GM12873 (cell line): ENCODE data around the gene APOD.

Source experiments
- TF ChIP-seq, protein P1 (sequence below): IDR thresholded peaks from 2 replicates; pipeline ENCODE4 v1.5.1; 2012; ENCODE audit warnings: low read depth, mild to moderate bottlenecking, moderate library complexity, low read length, control low read depth; ENCODE audit not compliant: insufficient read depth; ENCODE audit errors: missing control alignments

Gene APOD

GRCh38 chr3:195573611-195574496 lies 9.9 kb downstream of the APOD start:
- TF ChIP-seq, protein P1, sequence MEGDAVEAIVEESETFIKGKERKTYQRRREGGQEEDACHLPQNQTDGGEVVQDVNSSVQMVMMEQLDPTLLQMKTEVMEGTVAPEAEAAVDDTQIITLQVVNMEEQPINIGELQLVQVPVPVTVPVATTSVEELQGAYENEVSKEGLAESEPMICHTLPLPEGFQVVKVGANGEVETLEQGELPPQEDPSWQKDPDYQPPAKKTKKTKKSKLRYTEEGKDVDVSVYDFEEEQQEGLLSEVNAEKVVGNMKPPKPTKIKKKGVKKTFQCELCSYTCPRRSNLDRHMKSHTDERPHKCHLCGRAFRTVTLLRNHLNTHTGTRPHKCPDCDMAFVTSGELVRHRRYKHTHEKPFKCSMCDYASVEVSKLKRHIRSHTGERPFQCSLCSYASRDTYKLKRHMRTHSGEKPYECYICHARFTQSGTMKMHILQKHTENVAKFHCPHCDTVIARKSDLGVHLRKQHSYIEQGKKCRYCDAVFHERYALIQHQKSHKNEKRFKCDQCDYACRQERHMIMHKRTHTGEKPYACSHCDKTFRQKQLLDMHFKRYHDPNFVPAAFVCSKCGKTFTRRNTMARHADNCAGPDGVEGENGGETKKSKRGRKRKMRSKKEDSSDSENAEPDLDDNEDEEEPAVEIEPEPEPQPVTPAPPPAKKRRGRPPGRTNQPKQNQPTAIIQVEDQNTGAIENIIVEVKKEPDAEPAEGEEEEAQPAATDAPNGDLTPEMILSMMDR, result no peak

- TF ChIP-seq, protein P1, result no peak
These were observed 12.4 kb downstream of the APOD start for GRCh38 chr3:195571361-195571760.

GRCh38 chr3:195570912-195571311 lies 12.8 kb downstream of the APOD start:
- TF ChIP-seq, protein P1, result no peak

DNA sequence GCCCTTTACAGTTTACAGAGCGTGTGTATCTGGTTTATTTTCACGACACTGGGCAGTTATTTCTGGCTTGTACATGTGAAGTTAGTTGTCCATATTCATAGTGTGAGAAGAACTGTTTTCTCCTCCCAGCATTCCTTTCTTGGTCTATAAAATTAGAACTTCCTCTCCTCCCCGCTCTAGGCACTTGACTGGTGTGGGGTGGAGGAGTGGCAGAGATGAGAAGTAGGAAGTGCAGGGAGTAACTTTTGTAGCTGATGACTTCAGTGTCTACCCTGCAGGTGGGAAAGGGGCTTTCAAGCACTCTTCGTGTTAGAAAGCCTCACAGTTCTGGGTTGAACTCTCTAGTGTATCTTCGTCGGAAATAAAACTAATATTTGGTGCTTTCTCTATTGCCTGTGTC lies 13.4 kb downstream of the APOD start:
- TF ChIP-seq, protein P1, result no peak

DNA sequence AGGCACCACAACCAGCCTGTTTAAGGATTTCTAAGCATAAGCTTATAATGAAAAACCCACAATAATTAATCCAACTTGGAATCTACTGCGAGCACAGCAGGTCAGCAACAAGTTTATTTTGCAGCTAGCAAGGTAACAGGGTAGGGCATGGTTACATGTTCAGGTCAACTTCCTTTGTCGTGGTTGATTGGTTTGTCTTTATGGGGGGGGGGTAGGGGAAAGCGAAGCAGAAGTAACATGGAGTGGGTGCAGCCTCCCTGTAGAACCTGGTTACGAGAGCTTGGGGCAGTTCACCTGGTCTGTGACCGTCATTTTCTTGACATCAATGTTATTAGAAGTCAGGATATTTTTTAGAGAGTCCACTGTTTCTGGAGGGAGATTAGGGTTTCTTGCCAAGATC lies 15.1 kb downstream of the APOD start:
- TF ChIP-seq, protein P1, result no peak

DNA sequence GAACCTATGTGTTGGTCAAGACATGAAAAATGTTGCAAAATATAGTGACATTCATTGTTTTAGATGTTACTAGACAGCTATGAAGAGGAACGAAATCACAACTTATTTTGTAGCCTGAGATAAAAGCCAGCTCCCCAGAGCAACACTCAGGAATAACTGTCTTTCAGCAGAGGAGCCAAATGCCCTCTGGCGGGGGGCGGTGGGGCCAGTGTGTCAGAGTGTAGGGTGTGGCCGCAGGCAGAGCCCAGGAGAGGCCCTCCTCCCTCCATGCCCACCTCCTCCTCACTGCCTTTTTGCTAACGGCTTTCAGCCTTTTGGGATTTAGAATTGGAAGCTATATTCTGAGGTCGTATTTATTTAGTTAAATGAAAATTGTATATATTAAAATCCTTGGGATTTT lies 16.9 kb downstream of the APOD start:
- TF ChIP-seq, protein P1, result no peak

DNA sequence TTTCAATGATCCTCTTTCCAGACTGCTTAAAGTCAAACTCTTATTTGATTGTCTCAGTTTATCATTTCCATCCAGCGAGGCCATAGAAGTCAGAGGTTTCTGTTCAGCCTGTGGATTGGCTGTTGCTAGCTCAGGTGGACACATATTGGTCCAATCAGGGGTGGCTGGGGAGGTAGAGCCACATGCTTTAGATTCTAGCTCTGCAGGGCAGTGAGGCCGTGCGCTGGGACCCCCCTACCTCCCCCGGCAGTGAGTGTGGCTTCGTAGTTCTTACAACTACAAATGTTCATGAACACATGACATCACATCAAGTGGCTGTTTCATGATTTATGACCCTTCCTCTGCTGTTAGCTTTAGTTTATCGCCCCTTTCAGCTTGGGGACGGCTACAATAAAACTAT lies 18.0 kb downstream of the APOD start:
- TF ChIP-seq, protein P1, result no peak
